Epithelial cell of esophagus (primary cell): ENCODE results near the gene APLP2.
A peak's percentile ranks its signal among the peaks of the same experiment; 100 is the strongest.

Source experiments
- DNase-seq: peaks from one replicate; pipeline ENCODE4 v3.0.0; 2010; ENCODE audit warnings: low read depth
- H3K4me3 ChIP-seq: 2 replicates; pipeline ENCODE4 v1.5.1; 2011; ENCODE audit warnings: mild to moderate bottlenecking, low read length, control low read depth
- CTCF ChIP-seq: IDR thresholded peaks from 2 replicates; pipeline ENCODE4 v1.5.1; 2011; ENCODE audit warnings: low read depth, mild to moderate bottlenecking, low read length, control low read depth, inconsistent platforms; ENCODE audit not compliant: insufficient read depth; ENCODE audit errors: missing control alignments

Gene APLP2

GRCh38 chr11:130146796-130147195 lies 77.1 kb downstream of the APLP2 start:
- no peak for DNase-seq
- TF ChIP-seq CTCF: no peak
- H3K4me3 ChIP-seq: no peak overlapping the region

DNA sequence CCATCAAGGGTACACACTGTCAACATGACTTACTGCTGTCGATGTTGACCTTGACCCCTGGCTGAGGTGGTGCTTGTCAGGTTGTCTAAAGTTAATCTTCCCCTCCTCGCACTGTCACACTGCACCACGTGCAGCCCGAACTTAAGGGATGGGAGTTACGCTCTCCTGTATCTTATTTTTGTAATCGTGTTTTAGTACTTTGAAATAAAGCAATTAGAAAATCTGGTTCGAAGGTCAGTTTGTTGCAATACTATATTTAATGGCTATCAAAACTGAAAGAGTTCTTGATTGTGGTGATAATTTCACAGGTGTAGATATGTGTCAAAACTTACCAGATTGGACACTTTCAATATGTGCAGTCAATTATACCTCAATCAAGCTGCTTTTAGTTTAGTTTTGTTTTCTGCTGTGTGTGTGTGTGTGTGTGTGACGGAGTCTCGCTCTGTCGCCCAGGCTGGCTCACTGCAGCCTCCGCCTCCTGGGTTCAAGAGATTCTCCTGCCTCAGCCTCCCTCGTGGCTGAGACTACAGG lies 79.2 kb downstream of the APLP2 start:
- no peak for DNase-seq
- H3K4me3 ChIP-seq: no peak overlapping the region
- no peak for TF ChIP-seq CTCF

GRCh38 chr11:130150790-130151189 lies 81.1 kb downstream of the APLP2 start:
- no peak for TF ChIP-seq CTCF
- H3K4me3 ChIP-seq: no peak overlapping the region
- no peak for DNase-seq

DNA sequence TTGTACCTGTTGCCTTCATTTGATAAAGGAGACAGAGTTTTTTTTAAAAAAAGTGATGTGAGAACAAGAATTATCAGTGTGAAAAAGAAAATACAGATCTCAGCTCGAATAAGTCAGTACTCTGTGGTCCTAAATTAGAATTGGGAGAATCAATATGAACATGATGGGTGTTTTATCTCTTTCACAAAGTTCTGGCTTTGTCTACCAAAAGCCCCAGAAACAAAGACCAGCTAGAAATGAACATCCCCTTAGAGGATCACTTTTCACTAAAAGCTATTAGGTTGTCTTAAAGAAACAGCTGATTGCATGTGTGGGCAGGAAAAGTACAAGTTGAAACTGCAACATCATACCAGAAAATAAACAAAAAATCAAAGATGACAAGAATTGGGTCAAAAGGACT lies 81.5 kb downstream of the APLP2 start:
- TF ChIP-seq CTCF: no peak
- H3K4me3 ChIP-seq: no peak overlapping the region
- DNase-seq: no peak

DNA sequence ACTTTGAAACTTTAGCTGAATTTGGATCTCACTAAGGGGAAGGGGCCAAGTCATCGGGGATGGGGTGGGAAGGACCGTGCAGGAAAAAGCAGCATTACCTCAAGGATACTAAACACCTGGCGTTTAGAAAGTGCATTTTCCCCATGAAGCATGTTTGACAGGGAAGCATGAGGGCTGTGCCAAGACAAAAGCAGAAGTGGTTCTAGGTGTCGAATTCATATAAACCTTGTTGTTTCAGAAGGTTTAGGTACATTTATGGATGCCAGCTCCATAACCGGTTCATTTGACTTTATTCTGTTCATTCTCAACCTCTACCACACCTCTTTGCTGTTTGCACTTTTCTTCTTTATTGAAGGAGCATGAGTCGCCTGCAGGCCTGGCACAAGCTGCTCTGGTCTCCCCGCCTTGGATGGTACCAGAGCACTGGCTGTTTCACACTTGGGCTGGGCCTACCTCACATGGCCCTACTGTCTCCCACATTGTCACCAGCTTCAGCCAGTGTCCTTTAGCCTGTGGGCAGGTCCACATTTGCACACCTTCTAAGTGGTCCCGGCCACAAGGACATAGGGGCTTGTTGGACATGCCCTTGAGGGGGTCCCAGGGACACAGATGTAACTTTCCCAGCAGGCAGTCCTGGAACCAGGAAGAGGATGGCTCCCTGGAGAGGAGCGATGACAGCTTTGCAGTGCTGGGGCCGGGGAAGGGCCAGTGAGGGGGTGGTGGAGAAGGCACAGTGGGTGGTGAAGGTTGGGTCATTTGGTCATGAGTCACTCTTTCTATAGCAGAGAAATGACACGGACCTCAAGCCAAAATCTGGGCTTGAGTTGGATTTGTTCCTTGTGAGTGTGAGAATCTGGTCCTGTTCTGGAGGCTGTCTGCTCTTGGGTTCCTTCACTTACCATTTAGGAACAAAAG lies 86.7 kb downstream of the APLP2 start:
- peak; percentile 57 for DNase-seq
- no peak overlapping the region for H3K4me3 ChIP-seq
- no peak for TF ChIP-seq CTCF

GRCh38 chr11:130157101-130157500 lies 87.4 kb downstream of the APLP2 start:
- DNase-seq: no peak
- TF ChIP-seq CTCF: no peak
- H3K4me3 ChIP-seq: no peak overlapping the region
